ENCODE measurements around the gene SORT1.

The SORT1 gene

DNA sequence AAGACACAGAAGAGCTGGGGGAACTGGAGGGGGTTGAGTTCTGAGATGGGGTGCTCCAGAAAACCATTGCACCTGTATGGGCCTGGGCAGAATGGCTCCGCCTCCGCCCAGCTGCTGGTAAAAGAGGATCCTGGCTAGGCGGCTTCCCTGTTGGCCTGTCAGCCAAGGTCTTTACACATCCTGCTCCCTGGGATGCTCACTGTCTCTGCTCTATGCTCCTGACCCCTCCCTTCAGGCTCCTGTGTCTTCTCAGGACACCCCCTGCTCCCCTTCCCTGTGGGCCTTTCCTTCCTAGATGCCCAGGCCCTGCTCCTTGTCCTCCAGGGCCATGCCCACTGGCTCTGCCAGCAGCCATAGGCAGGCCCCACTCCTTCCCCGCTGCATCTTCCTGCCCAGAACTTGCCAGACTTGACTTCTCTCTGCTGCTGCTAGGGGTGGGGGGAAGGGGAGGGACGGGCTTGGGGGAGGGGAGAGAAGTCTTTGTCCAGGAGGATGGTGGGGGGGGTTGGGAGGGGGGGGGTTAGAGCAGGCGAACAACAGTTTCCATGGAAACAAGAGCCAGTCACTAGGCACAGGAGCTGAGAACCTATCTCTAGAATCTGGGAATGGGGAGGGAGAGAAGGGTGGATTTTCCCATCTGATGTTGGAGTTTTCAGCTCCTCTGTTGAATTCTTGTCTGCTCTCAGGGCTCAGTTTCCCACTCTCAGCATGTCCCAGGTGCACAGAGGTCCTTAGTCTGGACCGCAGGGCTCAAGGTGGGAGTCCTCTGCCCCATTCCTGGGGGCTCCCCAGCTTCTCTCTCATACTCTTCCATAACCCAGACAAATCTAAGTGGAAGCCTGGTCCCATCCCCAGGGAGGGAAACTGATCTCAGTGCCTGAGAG, 137.8 kb downstream of the SORT1 start:
- DNase-seq (ENCODE audit: low read depth) = no peak
